OCI-LY7 (cell line): ENCODE results near the gene MAG.

Source experiments
- EZH2phosphoT487 ChIP-seq: fragments of 200-600 bp; sonication (generic); IDR thresholded peaks from 2 replicates; pipeline ENCODE4 v1.6.1; 2018; ENCODE audit warnings: low read depth, borderline replicate concordance, mild to moderate bottlenecking, mixed run types, antibody characterized with exemption, low read length, moderate library complexity, mixed read lengths
- TF ChIP-seq, protein P1 (sequence below): fragments of 200-600 bp; sonication (generic); conservative IDR thresholded peaks from 2 replicates; pipeline ENCODE4 v1.5.1; 2014; ENCODE audit warnings: mild to moderate bottlenecking, antibody characterized with exemption, low read length, moderate library complexity, mixed read lengths

DNA sequence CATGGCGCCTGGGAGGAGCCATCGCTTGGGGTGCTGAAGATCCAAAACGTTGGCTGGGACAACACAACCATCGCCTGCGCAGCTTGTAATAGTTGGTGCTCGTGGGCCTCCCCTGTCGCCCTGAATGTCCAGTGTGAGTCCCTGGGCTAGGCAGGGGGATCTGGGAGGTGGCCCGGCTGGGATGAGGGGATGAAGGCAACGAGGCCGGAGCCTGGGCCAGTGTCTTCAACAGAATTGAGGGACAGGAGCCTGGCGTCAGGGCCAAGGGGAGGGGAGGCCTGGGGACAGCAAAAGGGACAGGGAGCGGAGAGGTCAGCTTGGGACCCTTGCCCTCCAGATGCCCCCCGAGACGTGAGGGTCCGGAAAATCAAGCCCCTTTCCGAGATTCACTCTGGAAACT is 49.0 kb downstream of the MAG start:
- TF ChIP-seq, protein P1, sequence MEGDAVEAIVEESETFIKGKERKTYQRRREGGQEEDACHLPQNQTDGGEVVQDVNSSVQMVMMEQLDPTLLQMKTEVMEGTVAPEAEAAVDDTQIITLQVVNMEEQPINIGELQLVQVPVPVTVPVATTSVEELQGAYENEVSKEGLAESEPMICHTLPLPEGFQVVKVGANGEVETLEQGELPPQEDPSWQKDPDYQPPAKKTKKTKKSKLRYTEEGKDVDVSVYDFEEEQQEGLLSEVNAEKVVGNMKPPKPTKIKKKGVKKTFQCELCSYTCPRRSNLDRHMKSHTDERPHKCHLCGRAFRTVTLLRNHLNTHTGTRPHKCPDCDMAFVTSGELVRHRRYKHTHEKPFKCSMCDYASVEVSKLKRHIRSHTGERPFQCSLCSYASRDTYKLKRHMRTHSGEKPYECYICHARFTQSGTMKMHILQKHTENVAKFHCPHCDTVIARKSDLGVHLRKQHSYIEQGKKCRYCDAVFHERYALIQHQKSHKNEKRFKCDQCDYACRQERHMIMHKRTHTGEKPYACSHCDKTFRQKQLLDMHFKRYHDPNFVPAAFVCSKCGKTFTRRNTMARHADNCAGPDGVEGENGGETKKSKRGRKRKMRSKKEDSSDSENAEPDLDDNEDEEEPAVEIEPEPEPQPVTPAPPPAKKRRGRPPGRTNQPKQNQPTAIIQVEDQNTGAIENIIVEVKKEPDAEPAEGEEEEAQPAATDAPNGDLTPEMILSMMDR: no peak
- no peak for TF ChIP-seq EZH2phosphoT487
